ENCODE data around the gene ITGB6.
A peak's percentile ranks its signal among the peaks of the same experiment; 100 is the strongest.

ITGB6 gene

DNA sequence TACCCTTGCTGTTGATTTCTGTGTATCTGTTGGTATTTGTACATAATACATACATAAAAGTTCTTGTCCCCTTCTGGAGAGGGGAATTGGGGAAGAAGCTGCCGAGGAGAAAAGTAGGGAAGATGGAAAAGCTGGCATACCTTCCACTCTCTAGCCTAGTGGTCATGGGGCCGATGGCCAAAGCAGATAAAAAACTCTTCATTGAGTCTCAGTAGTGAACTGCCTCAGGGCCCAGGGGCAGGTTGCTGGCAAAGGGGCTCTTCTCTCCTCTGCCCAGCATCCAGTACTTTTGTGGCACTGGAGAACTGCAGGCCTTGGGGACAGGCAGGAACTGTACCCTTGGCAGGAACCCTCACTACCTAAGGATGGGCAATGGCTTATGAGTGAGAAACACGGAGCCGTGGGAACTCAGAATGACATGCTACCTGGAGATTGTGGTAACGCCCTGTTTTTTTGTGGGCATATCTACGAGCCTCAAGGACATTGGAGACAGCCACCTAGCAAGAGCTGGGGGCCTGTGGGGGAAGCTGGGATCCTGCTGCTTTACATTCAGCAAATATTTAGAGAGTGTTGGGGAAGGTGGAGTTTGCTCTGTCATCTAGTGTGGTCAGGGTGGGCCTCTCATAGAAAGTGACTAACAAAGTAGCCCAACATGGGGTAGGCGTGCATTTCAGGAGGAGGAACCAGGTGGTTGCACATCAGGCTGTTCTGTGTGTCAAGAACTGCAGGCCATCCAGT is 22.6 kb upstream of the ITGB6 start:
- DNase-seq, result no peak

GRCh38 chr2:160221391-160222276 is 21.6 kb upstream of the ITGB6 start:
- no peak for DNase-seq

GRCh38 chr2:160220545-160221009 is 20.5 kb upstream of the ITGB6 start:
- DNase-seq, result no peak

GRCh38 chr2:160220026-160220425 is 20.0 kb upstream of the ITGB6 start:
- DNase-seq, result no peak

- DNase-seq, result no peak
Measured at GRCh38 chr2:160214461-160215445, 14.7 kb upstream of the ITGB6 start.

DNA sequence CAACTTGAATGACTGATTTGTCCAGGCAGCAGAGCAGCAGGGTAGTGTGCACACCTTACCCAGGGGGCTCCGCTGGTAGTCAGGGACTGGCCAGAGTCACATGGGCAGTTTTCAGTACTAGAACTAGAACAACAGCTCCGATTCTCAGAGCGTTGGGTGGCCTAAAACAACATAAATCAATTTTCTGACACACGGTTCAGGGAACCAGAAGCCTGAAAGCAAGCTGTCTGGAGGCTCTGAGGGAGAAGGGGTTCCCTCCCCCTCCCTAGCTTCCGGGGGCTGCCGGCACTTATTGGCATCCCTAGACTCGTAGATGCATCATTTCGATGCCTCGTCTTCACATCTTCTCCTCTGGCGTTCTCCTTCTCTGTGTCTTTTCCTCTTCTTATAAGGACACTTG is 13.4 kb upstream of the ITGB6 start:
- DNase-seq, result no peak

- peak in 11 of 56 donors; percentile 5 to 51 (median 15) for DNase-seq
Measured at GRCh38 chr2:160210599-160211138, 10.6 kb upstream of the ITGB6 start.

GRCh38 chr2:160209516-160209856 is 9.4 kb upstream of the ITGB6 start:
- DNase-seq, result no peak

DNA sequence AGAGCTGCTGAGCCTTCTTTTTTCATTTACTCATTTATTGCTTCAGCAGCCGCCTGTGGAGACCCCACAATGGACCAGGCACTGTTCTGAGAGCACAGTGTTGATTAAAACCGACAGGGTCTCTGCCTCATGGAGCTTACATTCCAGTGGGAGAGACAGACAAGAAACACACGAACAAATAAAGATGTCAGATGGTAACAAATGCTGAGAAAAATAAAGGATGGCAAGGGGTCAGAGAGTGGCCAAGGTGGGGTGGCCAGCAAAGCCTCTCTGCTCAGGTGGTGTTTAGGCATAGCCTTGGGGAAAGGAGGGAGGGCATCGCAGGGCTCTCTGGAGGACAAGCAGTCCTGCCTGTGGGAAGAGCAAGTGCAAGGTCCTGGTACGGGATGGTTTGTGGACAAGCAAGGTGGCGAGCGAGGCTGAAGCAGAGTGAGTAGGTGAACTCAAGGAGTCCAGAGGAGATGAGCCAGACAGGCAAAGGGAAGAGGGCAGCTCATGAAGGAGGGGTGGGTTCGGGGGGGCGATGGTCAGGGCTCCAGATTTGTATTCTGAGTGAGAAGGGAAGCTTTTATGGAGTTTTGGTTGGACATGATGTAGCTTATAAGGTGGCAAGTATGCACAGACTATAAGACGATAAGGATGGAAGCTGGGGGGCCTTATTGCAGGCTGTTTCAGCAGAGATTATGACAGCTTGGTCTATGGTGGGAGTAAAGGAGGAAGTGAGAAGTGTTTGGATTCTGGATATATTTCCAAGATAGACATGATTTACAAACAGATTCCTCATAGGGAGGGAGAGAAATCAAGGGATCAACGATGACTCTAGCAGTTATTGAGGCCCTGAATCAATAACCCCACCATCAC is 8.8 kb upstream of the ITGB6 start:
- DNase-seq, result no peak

GRCh38 chr2:160207804-160208654 is 8.0 kb upstream of the ITGB6 start:
- DNase-seq, result peak in 2 of 56 donors; percentile 28 to 74

DNA sequence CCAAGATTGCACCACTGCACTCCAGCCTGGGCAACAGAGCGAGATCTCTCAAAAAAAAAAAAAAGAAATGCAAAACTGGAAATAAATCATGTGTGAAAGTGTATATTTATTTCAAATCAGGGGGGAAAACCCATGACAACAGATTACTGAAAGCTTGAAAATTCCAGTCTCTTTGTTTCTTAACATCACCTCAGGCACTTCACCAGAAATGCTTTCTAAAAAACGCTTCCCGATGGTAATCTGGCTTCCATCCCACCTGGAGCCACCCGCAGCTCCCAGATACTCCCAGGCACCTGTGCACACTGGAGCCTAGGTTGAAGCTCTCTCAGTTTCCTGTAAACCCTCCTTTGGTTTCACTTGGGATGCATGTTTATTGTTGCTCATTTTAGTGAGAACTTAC is 7.2 kb upstream of the ITGB6 start:
- no peak for DNase-seq

DNA sequence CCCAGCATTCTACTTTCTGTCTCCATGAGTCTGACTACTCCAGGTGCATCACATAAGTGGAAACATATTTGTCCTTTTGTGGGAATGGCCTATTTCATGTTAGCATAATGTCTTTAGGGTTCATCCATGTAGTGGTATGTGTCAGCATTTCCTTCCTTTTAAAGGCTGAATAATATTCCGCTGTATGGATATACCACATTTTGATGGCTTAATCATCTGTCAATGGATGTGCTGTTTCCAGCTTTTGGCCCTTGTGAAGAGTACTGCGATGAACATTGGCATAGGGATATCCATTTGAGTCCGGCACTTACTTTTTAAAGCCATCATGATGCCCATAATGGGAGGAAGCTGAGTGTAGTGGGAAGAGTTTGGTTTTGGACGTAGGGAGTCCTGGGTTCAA is 6.4 kb upstream of the ITGB6 start:
- DNase-seq, result no peak

DNA sequence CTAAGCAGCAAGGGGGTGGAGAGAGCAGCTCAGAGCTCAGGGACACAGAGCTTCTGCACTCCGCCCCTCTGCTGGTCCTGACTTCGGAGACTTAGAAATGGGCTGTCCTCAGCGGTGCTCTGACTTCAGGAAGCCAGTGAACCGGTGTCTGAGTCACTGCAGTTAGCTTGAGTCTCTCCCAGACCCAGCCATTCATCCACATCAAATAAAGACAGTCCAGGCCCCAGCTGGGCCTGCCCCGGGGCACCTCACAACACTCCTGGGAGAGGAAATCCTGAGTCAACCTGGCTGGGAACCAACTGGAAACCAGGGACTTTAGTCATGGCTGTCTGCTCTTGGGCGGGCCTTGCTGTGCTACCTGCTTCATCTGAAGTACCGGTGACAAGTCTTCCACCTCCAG is 5.4 kb upstream of the ITGB6 start:
- no peak for DNase-seq

DNA sequence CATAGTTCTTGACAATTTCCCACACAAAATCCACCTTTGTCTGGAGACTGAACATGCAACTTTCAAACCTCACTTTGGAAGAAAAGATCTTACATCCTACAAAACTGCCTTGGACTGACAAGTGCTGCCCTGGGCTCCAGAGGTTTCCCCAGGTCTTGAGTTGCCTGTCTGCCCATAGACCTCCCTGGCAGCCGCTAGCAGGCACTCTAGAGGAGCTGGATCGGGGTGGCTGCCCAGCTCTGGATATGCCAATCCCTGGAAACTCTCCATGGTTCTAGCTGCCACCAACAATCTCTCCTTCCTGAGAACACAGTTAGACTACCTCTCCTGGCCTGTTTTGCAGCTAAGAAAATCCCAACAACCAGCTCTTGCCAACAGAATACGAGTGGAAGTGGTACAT is 3.4 kb upstream of the ITGB6 start:
- no peak for DNase-seq

DNA sequence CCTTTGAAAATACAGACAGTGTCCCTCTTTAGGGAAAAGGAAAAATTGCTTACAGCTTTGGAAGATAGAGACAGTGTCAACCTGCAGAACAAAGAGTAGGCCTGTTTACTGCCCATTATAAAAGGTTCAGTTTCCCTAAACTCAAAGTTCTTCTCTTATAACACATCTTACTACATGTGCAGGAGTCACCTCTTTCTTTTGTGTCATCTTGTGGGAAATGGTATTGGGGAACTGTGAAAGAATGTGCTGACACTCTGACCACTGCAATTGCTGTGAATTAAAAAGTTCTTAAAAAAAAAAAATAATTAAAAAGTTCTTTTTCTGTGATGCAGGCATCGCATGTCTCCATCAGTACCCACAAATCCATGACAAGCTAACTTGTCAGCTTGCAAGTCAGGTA is 2.9 kb upstream of the ITGB6 start:
- DNase-seq, result no peak

GRCh38 chr2:160201849-160202539 is 1.9 kb upstream of the ITGB6 start:
- DNase-seq, result no peak

GRCh38 chr2:160200921-160201320 is 849 bp upstream of the ITGB6 start:
- DNase-seq, result no peak

DNA sequence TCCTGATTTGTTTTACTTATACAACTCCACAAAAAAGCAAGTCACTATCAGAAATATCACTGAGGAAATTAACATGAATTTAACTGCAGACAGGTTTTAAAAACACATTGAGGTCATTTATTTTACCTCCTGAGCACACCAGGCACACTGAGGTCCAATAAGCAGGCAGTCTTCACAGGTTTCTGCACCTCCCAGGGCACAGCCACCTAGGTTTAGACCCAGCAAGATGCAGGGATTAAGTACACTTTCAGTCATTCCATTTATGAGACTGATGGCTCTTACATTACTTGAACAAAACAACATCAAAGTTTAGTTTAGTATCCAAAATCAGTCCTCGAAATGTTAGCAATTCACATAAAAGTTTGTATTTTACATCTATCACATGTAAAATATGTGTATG is 1.0 kb downstream of the ITGB6 start:
- DNase-seq, result no peak

DNA sequence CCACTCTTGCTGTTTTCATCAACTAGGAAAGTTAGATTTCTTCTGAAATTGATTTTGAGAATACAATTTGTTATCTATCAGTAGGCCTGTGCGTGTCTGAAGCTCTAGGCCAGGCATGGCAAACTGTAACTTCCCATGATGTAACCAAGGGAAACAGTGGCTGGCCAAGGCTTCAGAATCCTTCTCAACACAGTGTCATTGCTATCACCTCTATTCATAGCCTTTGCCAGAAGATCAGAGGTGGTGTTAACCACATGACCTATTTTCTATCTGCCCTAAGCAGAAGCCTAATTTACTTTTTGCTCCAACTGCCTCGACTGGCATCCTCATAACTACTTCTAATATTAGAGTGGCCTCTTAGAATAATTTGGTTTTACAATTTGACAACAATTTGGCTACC is 2.5 kb downstream of the ITGB6 start:
- DNase-seq, result no peak
